Endometrial microvascular endothelial cells (primary cell): ENCODE results near the gene BLID. TPM values are rescaled to one million over a fixed set of nuclear protein-coding genes. Genes with fewer than 3 reads are reported as not detected.

Experiments used
- in situ Hi-C: cut with HindIII; loops from 2 replicates; pipeline ENCODE4 v1.10.0; 2017; ENCODE audit warnings: low sequenced_read_pairs, low pct_unique_long_range_greater_than_20kb; ENCODE audit errors: inconsistent ontology term
- total RNA-seq: library from RNA; depleted of rRNA; stranded (reverse); fragments of >200 nt; gene quantifications from one replicate; pipeline ENCODE4 v1.2.3, GENCODE V29; 2015; ENCODE audit errors: inconsistent ontology term

The BLID gene
- total RNA-seq: 2.7 TPM

GRCh38 chr11:122115524-122116379 is at the start of gene BLID:
Gene BLID (minus strand): TSS chr11:122116215. CDS start chr11:122115922, 293 bp downstream.
- in situ Hi-C loops: no loop called here

- in situ Hi-C loops: no loop called here
Observed at GRCh38 chr11:122163053-122163819, 47.2 kb upstream of the BLID start.

- in situ Hi-C loops: no loop called here
Observed at GRCh38 chr11:122162095-122162494, 46.1 kb upstream of the BLID start.

GRCh38 chr11:122160841-122161590 is 45.0 kb upstream of the BLID start:
- in situ Hi-C loops: no loop called here

GRCh38 chr11:122159861-122160260 is 43.8 kb upstream of the BLID start:
- in situ Hi-C loops: no loop called here

- in situ Hi-C loops: no loop called here
Observed at GRCh38 chr11:122159173-122159721, 43.2 kb upstream of the BLID start.

GRCh38 chr11:122158171-122158570 is 42.2 kb upstream of the BLID start:
- in situ Hi-C loops: no loop called here

- in situ Hi-C loops: no loop called here
Observed at GRCh38 chr11:122157653-122158161, 41.7 kb upstream of the BLID start.

GRCh38 chr11:122156940-122157382 is 40.9 kb upstream of the BLID start:
- in situ Hi-C loops: no loop called here

GRCh38 chr11:122155765-122156527 is 39.9 kb upstream of the BLID start:
- in situ Hi-C loops: no loop called here

- in situ Hi-C loops: no loop called here
Observed at GRCh38 chr11:122154994-122155393, 39.0 kb upstream of the BLID start.

- in situ Hi-C loops: no loop called here
Observed at GRCh38 chr11:122154227-122154626, 38.2 kb upstream of the BLID start.

GRCh38 chr11:122153746-122154145 is 37.7 kb upstream of the BLID start:
- in situ Hi-C loops: no loop called here

GRCh38 chr11:122150216-122151124 is 34.5 kb upstream of the BLID start:
- in situ Hi-C loops: no loop called here

GRCh38 chr11:122149202-122149601 is 33.2 kb upstream of the BLID start:
- in situ Hi-C loops: no loop called here

- in situ Hi-C loops: no loop called here
Observed at GRCh38 chr11:122146475-122146874, 30.5 kb upstream of the BLID start.

- in situ Hi-C loops: no loop called here
Observed at GRCh38 chr11:122145715-122146274, 29.8 kb upstream of the BLID start.
